GM10266 (cell line): Measurements from ENCODE around the gene CNEP1R1.

ENCODE experiments used
- DNase-seq: peaks from one replicate; pipeline ENCODE4 v3.0.0; 2012; ENCODE audit errors: extremely low spot score
- CTCF ChIP-seq: IDR thresholded peaks from 2 replicates; pipeline ENCODE4 v1.5.1; 2012; ENCODE audit warnings: mild to moderate bottlenecking, low read depth; ENCODE audit not compliant: control insufficient read depth, insufficient read depth; ENCODE audit errors: missing control alignments

The CNEP1R1 gene

DNA sequence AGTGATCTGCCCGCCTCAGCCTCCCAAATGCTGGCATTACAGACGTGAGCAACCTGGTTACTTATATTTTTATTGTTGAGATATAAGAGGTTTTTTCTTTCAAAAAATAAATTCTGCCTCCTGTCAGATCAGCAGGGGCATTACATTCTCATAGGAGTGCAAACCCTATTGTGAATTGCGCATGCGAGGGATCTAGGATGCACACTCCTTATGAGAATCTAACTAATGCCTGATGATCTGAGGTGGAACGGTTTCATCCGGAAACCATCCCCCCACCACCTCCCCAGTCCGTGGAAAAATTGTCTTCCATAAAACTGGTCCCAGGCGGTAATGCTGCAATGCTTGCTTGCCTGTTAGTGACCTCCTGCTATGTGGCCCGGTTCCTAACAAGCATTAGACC is 7.5 kb upstream of the CNEP1R1 start:
- no peak for DNase-seq
- TF ChIP-seq CTCF: no peak

DNA sequence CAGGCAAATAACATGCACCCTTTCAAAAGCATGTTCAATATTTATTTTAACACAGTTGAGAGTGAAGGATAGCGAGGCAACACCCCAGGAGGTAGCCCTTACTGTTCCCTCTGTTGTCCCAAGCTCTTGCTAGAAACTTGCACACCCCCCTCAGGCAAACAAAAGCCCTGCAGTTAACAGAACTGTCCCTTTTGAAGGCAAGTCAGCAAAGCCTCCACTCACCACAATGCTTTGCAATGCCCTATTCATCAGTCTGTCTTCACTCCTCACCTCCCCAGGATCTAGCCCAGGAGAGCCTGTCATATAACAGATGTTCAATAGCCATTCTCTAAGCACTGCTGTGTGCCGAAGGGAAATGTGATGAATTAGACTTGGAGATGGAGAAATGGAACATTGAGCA is 3.5 kb upstream of the CNEP1R1 start:
- peak; percentile 7 for TF ChIP-seq CTCF
- DNase-seq: no peak

GRCh38 chr16:50023641-50024040 is 1.4 kb upstream of the CNEP1R1 start:
- no peak for TF ChIP-seq CTCF
- no peak for DNase-seq

GRCh38 chr16:50024207-50024606 is 818 bp upstream of the CNEP1R1 start:
- no peak for TF ChIP-seq CTCF
- DNase-seq: no peak

- DNase-seq: peak; percentile 30
Measured at GRCh38 chr16:50025537-50025931, 509 bp downstream of the CNEP1R1 start.

DNA sequence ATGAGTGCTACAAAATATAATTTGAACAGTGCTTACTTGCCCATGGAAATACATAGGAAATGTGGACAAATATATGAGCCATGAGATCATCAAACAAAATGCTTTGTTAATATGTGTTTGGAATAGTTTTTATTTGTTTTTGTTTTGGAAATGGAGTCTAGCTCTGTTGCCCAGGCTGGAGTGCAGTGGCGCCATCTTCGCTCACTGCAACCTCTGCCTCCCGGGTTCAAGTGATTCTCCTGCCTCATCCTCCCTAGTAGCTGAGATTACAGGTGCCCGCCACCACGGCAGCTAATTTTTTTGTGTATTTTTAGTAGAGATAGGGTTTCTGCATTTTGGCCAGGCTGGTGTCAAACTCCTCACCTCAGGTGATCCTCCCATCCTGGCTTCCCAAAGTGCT is 2.8 kb downstream of the CNEP1R1 start:
- no peak for DNase-seq
- no peak for TF ChIP-seq CTCF

More at GRCh38 chr16:50025537-50025931, 509 bp downstream of the CNEP1R1 start:
- TF ChIP-seq CTCF: no peak

- TF ChIP-seq CTCF: no peak
Measured at GRCh38 chr16:50035468-50035992, 10.5 kb downstream of the CNEP1R1 start.

More at GRCh38 chr16:50035468-50035992, 10.5 kb downstream of the CNEP1R1 start:
- no peak for DNase-seq
